Inflammatory macrophage (primary cell): ENCODE measurements around the gene ZNHIT2.
"Not testable (repeated sequence)": the region's sequence is repeated elsewhere in the genome, so short reads cannot be mapped to it uniquely, and the experiment has no call there.

Experiments used
- DNase-seq, 2 donors: peaks; one replicate each; pipeline ENCODE4 v3.0.0-alpha.2; 2020 to 2022
- total RNA-seq, 18 experiments: gene quantifications; one replicate each; lab custom pipeline; 2026; ENCODE audit warnings: mixed read lengths in 6 of 18, inconsistent platforms in 2 of 18; lab: John Stamatoyannopoulos, UW

ZNHIT2 gene
- total RNA-seq = 0.88 to 8.6 (median 3.2) reads per million in 18 experiments

DNA sequence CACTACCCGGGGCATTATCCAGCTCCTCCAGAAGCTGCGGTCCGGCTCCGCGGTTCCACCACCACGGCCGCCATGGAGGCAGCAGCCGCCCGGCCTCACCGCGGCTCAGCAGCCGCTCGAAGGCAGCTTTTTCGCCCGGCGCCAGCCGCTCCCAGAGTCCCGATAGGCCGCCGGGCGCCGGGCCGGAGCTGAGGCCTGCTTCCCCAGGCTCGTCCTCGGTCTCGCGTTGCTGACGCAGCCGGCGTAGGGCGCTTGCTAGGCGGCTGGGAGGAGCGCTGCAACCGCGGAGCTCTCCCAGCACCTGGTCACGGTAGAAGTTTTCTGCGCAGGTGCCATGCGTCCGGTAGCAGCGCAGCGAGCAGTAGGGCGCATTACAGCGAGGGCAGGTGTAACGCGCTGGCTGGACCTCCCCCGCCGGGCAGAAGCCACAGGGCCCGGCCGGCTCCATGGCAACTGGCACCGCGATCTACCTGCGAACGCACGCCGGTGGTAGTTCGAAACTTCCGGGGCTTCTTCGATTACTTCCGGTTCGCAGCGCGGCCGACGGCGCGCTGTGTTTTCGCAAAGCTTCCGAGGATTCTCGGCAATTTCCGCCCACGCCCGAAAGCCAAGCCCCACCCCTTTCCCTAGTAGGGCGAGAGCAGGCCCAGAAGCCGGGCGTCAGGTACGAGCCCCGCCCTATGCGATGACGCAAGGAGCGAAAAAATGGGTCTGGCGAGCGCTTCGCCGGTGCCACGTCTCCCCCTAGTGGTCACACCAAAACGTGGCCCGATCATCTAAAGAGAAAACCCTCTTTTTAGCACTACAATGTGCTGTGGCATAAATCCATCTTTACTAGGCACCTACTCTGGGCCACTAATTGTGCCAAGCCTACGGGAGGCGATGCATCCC lies at the start of gene ZNHIT2:
TSS of gene ZNHIT2 (minus strand) at position 496 of the 891 bp plus-strand sequence. CDS start at position 448, 48 bp downstream.
- DNase-seq = peak; percentile 100

DNA sequence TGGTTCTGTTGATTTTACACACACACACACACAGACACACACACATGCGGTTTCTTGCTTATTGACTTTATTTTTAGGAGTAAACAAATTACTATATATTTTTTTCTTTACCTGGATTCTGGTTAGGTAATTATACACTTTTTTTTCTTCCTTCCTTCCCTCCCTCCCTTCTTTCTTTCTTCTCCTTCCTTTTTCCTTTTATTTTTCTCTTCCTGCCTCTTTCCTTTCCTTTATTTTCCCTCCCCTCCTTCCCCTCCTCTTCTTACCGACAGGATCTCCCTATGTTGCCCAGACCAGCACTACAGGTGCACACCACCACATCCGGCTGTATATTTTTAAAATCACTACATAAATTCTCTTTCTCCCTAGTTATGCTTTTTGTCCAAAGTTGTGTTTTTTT lies 49.4 kb upstream of the ZNHIT2 start:
- DNase-seq = no peak

DNA sequence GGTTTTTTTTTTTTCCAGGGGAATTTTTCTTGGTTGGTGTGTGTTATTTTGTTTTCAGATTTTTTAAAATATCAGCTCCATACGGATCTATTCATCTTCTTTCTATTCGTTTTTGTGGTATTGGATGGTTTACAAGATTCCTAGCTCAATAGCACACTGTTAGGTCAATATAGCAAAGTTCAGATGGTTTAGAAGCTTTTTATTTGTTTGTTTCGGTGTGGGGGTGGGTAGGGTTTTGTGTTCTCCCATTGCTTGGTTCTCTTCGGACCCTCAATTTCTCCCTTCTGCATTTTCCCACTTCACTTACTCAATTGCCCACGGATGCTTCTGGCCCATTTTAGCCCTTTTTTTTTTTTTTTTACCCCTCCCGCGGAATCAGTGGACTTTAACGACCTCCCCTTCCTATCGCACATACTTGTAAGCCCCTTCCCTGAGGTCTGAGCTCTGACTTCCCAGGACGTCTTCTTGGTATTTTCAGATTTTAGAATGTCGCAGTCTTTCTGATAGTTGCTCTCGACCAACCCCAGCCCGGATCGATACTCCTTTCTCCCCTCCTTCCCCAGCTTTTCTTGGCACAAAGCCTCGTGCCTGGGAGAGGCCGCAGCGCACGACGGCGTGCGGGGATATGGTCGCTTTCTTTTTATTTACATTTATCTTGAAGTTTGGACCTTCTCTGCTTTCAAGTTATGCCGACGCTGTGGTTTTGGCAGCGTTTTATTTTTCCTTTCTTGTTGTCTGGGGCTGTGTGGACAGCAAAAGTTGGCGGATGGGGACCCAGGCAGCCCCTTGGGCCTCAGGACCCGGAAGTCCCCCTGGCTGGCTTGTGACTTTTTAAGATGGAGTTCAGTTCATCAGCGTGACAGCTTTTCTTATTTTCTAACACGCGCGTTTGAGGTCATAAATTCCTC lies 48.2 kb upstream of the ZNHIT2 start:
- DNase-seq = no peak

- DNase-seq = no peak
These were observed 46.2 kb upstream of the ZNHIT2 start for GRCh38 chr11:65163684-65164083.

- no peak for DNase-seq
These were observed 43.1 kb upstream of the ZNHIT2 start for GRCh38 chr11:65160643-65161042.

- no peak for DNase-seq
These were observed 41.5 kb upstream of the ZNHIT2 start for GRCh38 chr11:65159012-65159411.

- DNase-seq = peak; percentile 65 to 73
These were observed 39.8 kb upstream of the ZNHIT2 start for GRCh38 chr11:65157336-65157735.

DNA sequence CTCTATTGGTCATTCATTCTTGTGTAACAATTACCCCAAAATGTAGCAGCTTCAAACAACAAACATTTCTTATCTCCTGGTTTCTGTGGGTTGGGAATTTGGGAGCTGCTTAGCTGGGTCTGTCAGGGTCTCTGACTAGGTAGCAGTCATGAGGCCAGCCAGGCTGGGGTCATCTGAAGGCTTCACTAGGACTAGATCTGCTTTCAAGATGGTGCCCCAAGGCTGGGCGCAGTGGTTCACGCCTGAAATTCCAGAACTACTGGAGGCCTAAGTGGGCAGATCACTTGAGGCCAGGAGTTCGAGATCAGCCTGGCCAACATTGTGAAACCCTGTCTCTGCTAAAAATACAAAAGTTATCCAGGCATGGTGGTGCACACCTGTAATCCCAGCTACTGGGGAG lies 39.4 kb upstream of the ZNHIT2 start:
- DNase-seq = no peak

DNA sequence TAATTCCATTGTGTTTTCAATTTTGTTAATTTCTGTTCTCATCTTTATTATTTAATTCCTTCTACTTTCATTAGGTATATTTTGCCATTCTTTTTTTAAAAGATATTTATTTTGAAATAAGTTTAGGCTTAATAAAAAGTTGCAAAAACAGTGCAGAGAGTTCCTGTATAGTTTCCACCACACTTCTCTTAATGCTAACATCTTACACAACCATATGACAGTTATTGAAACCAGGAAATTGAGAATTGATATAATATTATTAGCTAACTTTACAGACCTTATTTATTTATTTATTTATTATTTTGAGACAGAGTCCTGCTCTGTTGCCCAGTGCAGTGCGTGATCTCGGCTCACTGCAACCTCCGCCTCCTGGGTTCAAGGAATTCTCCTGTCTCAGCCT lies 38.8 kb upstream of the ZNHIT2 start:
- peak in 1 of 2 donors; percentile 67 for DNase-seq

DNA sequence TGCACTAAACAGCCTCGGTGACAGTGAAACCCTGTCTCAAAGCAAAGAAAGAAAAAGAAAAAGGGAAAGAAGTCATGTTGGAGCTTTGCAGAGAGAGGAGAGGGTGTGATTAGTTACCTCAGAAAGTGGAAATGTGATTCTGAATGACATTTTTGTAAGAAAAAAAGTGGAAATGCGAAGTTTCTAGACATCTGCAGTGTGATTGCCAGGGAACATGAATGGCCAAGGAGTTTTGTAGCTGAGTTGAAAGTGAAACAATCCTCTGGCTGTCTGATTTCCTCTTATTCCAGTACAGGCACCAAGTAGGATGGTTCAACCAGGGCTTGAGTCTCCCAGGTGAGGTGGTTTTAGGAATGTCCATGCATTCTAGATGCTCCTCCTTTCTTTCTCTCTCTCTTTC lies 34.6 kb upstream of the ZNHIT2 start:
- peak; percentile 35 to 36 for DNase-seq

DNA sequence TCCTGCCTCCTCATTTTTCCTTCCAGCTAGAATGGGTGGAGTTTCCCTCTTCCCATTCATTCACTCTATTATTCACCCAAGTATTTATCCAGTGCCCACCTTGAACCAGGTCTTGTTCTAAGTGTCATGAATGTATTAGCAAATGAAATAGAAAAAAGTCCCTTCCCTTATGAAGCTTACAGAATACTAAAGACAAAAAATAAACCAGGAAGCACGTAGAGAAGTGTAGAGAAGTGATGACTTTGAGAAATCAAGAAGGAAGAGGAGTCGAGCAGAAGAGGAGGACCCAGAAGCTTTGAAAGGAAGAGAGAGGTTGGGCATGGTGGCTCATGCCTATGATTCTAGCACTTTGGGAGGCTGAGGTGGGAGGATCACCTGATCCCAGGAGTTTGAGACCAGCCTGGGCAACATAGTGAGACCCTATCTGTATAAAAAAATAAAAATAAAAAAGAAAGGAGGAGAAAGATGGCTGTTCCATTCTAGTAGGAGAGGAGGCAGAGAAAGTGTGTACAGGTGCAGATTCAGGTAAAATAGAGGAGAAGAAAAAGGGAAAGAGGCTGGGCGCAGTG lies 33.9 kb upstream of the ZNHIT2 start:
- DNase-seq = peak; percentile 24 to 49

DNA sequence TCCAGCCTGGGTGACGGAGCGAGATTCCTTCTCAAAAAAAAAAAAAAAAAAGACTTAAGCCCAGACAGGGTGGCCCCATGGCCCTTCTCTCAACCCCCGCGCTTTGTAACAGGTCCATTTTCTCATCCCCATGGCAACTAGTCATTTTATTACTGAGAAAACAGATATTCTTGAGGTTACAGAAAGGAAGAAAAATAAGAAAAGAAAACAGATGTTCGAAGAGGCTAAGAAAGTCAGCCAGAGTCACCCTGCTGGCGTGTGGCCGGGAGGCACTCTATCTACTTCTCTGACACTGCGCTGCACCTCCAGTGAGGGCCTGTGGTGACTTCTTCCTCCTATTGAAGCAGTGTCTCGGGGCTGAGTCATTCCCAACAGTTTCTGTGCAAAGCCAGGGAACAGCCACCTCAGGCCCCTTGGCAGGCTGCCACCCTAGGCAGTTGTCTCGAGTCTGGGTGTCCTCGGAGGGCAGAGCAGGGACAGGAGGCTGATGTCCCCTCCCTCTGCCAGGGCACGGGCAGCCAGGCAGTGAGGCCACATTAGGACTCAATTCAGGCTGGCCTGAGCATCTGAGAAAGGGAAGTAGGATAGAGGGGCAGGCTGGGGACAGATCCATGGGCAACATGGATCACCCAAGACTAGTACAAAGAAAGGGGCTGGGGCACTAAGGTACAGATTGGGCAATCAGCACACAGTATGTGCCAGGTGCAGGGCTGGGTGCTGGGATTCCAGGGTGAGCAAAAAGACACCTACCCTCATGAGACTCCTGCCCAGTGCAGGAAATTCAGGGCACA lies 33.2 kb upstream of the ZNHIT2 start:
- DNase-seq = peak; percentile 91 to 95

DNA sequence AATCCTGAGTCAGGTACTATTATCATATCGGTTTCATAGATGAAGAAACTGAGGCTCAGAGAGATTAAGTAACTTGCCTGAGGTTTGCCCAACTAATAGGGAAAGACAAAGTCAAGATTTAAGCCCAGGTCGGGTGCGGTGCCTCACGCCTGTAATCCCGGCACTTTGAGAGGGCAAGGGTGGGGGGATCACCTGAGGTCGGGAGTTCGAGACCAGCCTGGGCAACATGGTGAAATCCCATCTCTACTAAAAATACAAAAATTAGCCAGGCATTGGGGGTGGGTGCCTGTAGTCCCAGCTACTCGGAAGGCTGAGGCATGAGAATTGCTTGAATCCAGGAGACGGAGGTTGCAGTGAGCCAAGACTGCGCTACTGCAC lies 32.6 kb upstream of the ZNHIT2 start:
- not testable (repeated sequence) for DNase-seq

GRCh38 chr11:65148657-65149056 lies 31.2 kb upstream of the ZNHIT2 start:
- no peak for DNase-seq

DNA sequence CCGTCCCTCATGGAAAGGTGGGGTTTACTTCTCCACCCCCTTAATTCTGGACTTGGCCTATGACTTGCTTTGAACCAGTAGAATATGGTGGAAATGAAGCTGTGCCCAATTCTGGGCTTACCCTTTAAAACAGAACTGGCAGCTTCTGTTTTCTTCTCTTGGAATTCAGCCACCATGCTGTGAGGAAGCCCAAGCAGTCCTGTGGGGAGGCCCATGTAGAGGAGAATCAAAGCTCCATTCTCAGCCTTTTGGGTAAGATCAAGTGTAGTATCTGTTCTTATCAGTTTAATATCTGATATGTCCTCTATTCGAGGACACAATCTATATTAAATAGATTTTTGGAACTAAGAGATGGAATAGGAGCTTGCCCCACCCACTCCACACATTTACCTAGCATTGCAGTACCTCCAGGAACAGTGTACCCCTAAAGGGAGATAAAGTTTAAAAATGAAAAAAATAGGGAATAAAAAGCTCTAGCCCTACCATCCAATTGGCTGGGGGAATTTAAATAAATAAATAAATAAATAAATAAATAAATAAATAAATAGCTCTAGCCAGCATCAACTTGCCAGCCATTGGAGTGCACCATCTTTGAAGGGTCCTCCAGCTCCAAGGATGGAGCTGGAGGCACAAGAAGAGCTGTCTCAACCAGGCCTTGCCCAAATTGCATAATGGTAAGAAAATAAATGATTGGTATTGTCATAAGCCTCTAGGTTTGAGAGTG lies 30.0 kb upstream of the ZNHIT2 start:
- no peak for DNase-seq

DNA sequence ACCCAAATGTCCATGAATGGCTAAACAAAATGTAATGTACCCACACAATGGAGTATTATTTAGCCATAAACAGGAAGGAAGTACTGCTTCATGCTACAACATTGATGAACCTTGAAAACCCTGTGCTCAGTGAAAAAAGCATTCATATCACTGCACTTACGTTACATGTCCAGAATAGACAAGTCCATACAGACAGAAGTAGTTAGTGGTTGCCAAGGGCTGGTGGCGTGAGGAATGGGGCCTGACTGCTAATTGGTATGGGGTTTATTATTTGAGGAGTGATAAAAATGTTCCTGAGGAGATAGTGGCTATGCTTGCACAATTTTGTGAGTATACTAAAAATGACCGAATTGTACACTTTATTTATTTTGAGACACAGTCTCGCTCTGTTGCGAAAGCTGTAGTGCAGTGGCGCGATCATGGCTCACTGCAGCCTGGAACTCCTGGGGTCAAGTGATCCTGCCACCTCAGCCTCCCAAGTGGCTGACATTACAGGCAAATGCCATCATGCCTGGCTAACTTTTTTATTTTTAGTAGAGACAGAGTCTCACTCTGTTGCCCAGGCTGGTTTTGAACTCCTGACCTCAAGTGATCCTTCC lies 24.5 kb upstream of the ZNHIT2 start:
- DNase-seq = no peak

DNA sequence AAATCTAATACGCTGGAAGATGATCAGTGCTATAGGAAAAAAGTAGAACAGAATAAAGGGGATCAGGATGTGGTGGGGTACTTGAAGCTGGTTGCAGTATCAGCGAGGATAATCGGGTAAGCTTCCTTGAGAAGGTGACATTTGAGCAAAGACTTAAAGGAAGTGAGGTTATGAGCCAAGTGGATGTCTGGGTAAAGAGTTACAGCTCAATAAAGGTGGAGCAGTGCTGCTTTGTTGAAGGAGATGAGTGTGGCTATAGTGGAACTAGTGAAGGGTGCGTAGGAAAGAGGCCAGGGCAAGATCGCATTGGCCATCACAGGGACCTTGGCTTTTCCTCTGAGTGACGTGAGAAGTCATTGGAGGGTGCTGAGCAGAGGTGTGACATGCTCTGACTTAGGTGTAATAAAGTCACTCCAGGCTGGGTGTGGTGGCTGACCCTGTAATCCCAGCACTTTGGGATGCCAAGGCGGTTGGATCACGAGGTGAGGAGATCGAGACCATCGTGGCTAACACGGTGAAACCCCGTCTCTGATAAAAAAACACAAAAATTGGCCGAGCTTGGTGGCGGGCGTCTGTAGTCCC lies 19.1 kb upstream of the ZNHIT2 start:
- no peak for DNase-seq

GRCh38 chr11:65135633-65136145 lies 18.2 kb upstream of the ZNHIT2 start:
- no peak for DNase-seq

GRCh38 chr11:65134952-65135632 lies 17.6 kb upstream of the ZNHIT2 start:
- peak; percentile 95 for DNase-seq
